ENCODE data around the gene SMIM31. TPM values are rescaled to one million over a fixed set of nuclear protein-coding genes. Genes with fewer than 3 reads are reported as not detected.

The SMIM31 gene
- total RNA-seq, 1 experiment from 2014 or later: not detected

GRCh38 chr4:164779811-164780216, 25.9 kb downstream of the SMIM31 start:
- no peaks in the 10 kb centered on the region for H3K36me3 ChIP-seq (ENCODE audit: control insufficient read depth in 1 of 2, insufficient read depth in 2 of 2, low read length in 2 of 2)
- no peaks in the 10 kb centered on the region for H3K4me1 ChIP-seq (ENCODE audit: control insufficient read depth in 1 of 2, insufficient read depth in 2 of 2, low read length in 2 of 2)
- CTCF ChIA-PET: interaction anchor here (1.4 to 2.2 kb wide), 3 partner anchors 11 to 317 kb away, joined by 4 to 7 read pairs (median 6); no protein-coding TSS in a partner anchor
- no peaks in the 10 kb centered on the region for H3K9me2 ChIP-seq (ENCODE audit: insufficient read depth)
- ATAC-seq: peak; percentile 72
- no peak overlapping the region for H3K27ac ChIP-seq (ENCODE audit: low read depth, low read length)
- no peaks in the 10 kb centered on the region for H3K79me2 ChIP-seq (ENCODE audit: insufficient read depth, low read length)
- BruUV-seq (replicated peaks): no TSS peak
- no peaks in the 10 kb centered on the region for H3K9me3 ChIP-seq (ENCODE audit: control insufficient read depth in 1 of 2, insufficient read depth in 1 of 2, low read depth in 1 of 2, low read length in 2 of 2)
- H3K4me3 ChIP-seq (replicated peaks in 1 of 2; ENCODE audit: low read depth in 1 of 2, low read length in 2 of 2): no peak overlapping the region
- no peaks in the 10 kb centered on the region for H3K27me3 ChIP-seq (ENCODE audit: insufficient read depth, low read length)
- TF ChIP-seq CBX3 (IDR thresholded peaks at IDR 0.05; ENCODE audit: low read depth): 0 out of 2 replicates have a peak, but pooled peaks have one; percentile 35
- no peak for TF ChIP-seq ZFX (IDR thresholded peaks at IDR 0.05)
- TF ChIP-seq RAD21 (IDR thresholded peaks at IDR 0.05; ENCODE audit: low read depth): peak; percentile 83
- TF ChIP-seq ZNF274 (IDR thresholded peaks at IDR 0.05; ENCODE audit: low read depth, low read length): no peak
- no peak for TF ChIP-seq MAX (IDR thresholded peaks at IDR 0.05)
- TF ChIP-seq CTCF (IDR thresholded peaks at IDR 0.05 in 2 of 3, conservative IDR thresholded peaks at IDR 0.05 in 1 of 3; ENCODE audit: borderline replicate concordance in 1 of 3, insufficient read depth in 1 of 3, low read depth in 2 of 3, low read length in 2 of 3): peak; percentile 75 to 85 (median 79)
- RAD21 ChIA-PET (ENCODE audit: low non-redundant PET in 1 of 2, low total read pairs in 2 of 2, uncharacterized antibody in 2 of 2, unreplicated experiment in 2 of 2): no interaction called here
- H3K9ac ChIP-seq (ENCODE audit: low read length): no peak overlapping the region
- H4K20me1 ChIP-seq (ENCODE audit: insufficient read depth): no peaks in the 10 kb centered on the region
- intact Hi-C loops (cut with micrococcal nuclease): loop anchor here (1.0 to 5.0 kb wide), 3 partner anchors 157 to 316 kb away; no protein-coding TSS in a partner anchor
- peak; percentile 41 for DNase-seq (ENCODE audit: low read depth, low spot score)
- POLR2A ChIA-PET: no interaction called here
- no peak overlapping the region for H3K4me2 ChIP-seq (ENCODE audit: low read length)
- H2AFZ ChIP-seq (ENCODE audit: low read depth, low read length, poor library complexity, severe bottlenecking): no peak overlapping the region

GRCh38 chr4:164780839-164781238, 26.9 kb downstream of the SMIM31 start:
- DNase-seq (ENCODE audit: low read depth, low spot score) (no peak), ATAC-seq (no peak)
- ChIA-PET RAD21 (ENCODE audit: low non-redundant PET in 1 of 2, low total read pairs in 2 of 2, uncharacterized antibody in 2 of 2, unreplicated experiment in 2 of 2) (no interaction called here), POLR2A (no interaction called here), CTCF (interaction anchor here (1.4 to 2.2 kb wide), 3 partner anchors 12 to 316 kb away, joined by 4 to 7 read pairs (median 6); no protein-coding TSS in a partner anchor)
- H3K36me3 ChIP-seq (ENCODE audit: control insufficient read depth in 1 of 2, insufficient read depth in 2 of 2, low read length in 2 of 2): no peaks in the 10 kb centered on the region
- no peaks in the 10 kb centered on the region for H3K27me3 ChIP-seq (ENCODE audit: insufficient read depth, low read length)
- no peaks in the 10 kb centered on the region for H3K4me1 ChIP-seq (ENCODE audit: control insufficient read depth in 1 of 2, insufficient read depth in 2 of 2, low read length in 2 of 2)
- no peak overlapping the region for H3K27ac ChIP-seq (ENCODE audit: low read depth, low read length)
- TF ChIP-seq ATF3 (IDR thresholded peaks at IDR 0.05): no peak
- H3K4me2 ChIP-seq (ENCODE audit: low read length): no peak overlapping the region
- no peak overlapping the region for H3K4me3 ChIP-seq (replicated peaks in 1 of 2; ENCODE audit: low read depth in 1 of 2, low read length in 2 of 2)
- H3K9ac ChIP-seq (ENCODE audit: low read length): no peak overlapping the region
- H3K79me2 ChIP-seq (ENCODE audit: insufficient read depth, low read length): no peaks in the 10 kb centered on the region
- no peak overlapping the region for H2AFZ ChIP-seq (ENCODE audit: low read depth, low read length, poor library complexity, severe bottlenecking)
- BruUV-seq (replicated peaks): no TSS peak
- no peaks in the 10 kb centered on the region for H4K20me1 ChIP-seq (ENCODE audit: insufficient read depth)
- no peaks in the 10 kb centered on the region for H3K9me3 ChIP-seq (ENCODE audit: control insufficient read depth in 1 of 2, insufficient read depth in 1 of 2, low read depth in 1 of 2, low read length in 2 of 2)
- no peaks in the 10 kb centered on the region for H3K9me2 ChIP-seq (ENCODE audit: insufficient read depth)
- intact Hi-C loops (cut with micrococcal nuclease): loop anchor here (1.0 kb wide), 1 partner anchor 315 kb away; no protein-coding TSS in a partner anchor

Measured in HCT116 (cell line).